Endothelial cell of umbilical vein (primary cell): Measurements from ENCODE around the gene TIMM23B.
"Not testable (repeated sequence)": the region's sequence is repeated elsewhere in the genome, so short reads cannot be mapped to it uniquely, and the experiment has no call there.

Experiments
- EZH2 ChIP-seq: IDR thresholded peaks from 2 replicates; pipeline ENCODE4 v1.6.1; 2012; ENCODE audit warnings: borderline replicate concordance, low read depth, mild to moderate bottlenecking, moderate library complexity, low read length, inconsistent platforms; ENCODE audit not compliant: severe bottlenecking
- FOS ChIP-seq: IDR thresholded peaks from 2 replicates; pipeline ENCODE4 v1.6.1; 2011; ENCODE audit warnings: mild to moderate bottlenecking, low read length, moderate library complexity, borderline replicate concordance; ENCODE audit not compliant: insufficient read depth
- GATA2 ChIP-seq: IDR thresholded peaks from 2 replicates; pipeline ENCODE4 v1.7.0; 2011; ENCODE audit warnings: low read depth, mild to moderate bottlenecking, moderate library complexity, mixed read lengths, low read length; ENCODE audit not compliant: insufficient read length, insufficient read depth
- JUN ChIP-seq: IDR thresholded peaks from 2 replicates; pipeline ENCODE4 v1.6.1; 2011; ENCODE audit warnings: borderline replicate concordance, low read depth; ENCODE audit not compliant: insufficient read length, insufficient read depth
- POLR2A ChIP-seq: IDR thresholded peaks from 2 replicates; pipeline ENCODE4 v1.6.1; 2012; ENCODE audit warnings: low read depth, mild to moderate bottlenecking, control low read depth, low read length
- POLR2AphosphoS5 ChIP-seq: IDR thresholded peaks from 2 replicates; pipeline ENCODE4 v1.6.1; 2012; ENCODE audit warnings: low read depth, mild to moderate bottlenecking, control low read depth, low read length, moderate library complexity; ENCODE audit not compliant: insufficient read depth
- TF ChIP-seq, protein P1 (sequence below), 2 donors: IDR thresholded peaks; 1 replicate in 1 of 2; 2 replicates in 1 of 2; pipeline ENCODE4 v1.5.1; 2011; ENCODE audit warnings: low read length in 2 of 2, mild to moderate bottlenecking in 2 of 2, moderate library complexity in 2 of 2, control low read depth in 1 of 2, inconsistent platforms in 1 of 2, low read depth in 1 of 2; ENCODE audit not compliant: insufficient read depth in 1 of 2; ENCODE audit errors: extremely low read depth in 1 of 2

DNA sequence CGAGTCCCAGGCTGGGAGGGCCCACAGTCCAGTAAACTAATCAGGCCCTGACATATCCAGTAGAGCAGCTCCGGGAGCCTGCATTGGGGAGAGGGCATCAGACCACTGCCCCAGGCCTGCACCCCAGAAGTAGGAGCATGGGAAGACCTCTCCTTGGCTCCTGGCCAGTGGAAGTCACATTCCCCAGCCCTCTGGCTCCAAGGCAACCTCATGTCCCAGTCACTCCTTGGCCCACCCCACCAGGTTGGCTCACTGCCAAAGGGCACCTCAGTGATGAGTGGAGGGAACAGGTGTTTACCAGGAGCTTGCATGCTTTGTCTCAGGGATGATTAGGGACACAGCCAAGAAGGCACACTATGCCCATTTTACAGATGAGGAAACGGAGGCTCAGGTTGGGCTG is 77.4 kb downstream of the TIMM23B start:
- TF ChIP-seq, protein P1, sequence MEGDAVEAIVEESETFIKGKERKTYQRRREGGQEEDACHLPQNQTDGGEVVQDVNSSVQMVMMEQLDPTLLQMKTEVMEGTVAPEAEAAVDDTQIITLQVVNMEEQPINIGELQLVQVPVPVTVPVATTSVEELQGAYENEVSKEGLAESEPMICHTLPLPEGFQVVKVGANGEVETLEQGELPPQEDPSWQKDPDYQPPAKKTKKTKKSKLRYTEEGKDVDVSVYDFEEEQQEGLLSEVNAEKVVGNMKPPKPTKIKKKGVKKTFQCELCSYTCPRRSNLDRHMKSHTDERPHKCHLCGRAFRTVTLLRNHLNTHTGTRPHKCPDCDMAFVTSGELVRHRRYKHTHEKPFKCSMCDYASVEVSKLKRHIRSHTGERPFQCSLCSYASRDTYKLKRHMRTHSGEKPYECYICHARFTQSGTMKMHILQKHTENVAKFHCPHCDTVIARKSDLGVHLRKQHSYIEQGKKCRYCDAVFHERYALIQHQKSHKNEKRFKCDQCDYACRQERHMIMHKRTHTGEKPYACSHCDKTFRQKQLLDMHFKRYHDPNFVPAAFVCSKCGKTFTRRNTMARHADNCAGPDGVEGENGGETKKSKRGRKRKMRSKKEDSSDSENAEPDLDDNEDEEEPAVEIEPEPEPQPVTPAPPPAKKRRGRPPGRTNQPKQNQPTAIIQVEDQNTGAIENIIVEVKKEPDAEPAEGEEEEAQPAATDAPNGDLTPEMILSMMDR (IDR thresholded peaks at IDR 0.05; ENCODE audit: extremely low read depth in 1 of 2, insufficient read depth in 1 of 2, low read depth in 1 of 2, low read length in 2 of 2): not testable (repeated sequence)
- not testable (repeated sequence) for TF ChIP-seq POLR2A, EZH2, POLR2AphosphoS5, JUN, GATA2, FOS
